GM18870 (cell line): ENCODE measurements around the gene MYL5.
"Not testable (repeated sequence)": the region's sequence is repeated elsewhere in the genome, so short reads cannot be mapped to it uniquely, and the experiment has no call there.

Experiments
- ATAC-seq: cut with Tn5 transposase; IDR thresholded peaks from one replicate; pipeline ENCODE4 v1.9.1; 2021; ENCODE audit warnings: moderate library complexity; ENCODE audit not compliant: unreplicated experiment

MYL5 gene

GRCh38 chr4:635851-636627, 38.3 kb upstream of the MYL5 start:
- no peak for ATAC-seq

DNA sequence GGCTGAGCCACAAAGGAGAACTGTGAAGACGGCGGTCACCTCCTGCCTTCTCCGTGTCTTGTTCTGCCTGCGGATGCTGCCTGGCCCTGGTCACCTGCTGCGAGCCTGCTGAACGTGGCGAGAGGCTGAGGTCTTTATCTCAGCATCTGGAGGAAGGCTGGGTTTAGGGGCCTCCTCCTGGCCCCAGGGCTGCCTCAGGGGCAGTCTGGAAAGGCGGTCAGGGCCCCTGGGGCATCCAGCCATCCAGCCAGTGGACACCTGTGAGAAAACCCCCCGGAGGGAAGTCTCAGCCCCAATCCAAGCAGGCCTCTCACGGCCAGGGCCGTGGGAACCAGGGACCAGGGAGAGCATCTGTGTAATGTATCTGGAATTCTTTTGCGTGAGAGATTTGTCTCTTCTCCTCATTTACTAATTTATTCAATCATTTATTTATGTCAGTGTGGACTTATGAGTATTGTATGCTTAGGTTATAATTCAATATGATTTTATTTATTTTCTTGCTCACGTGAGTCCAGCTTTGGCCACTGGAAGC, 37.6 kb upstream of the MYL5 start:
- no peak for ATAC-seq

GRCh38 chr4:637536-638280, 36.6 kb upstream of the MYL5 start:
- ATAC-seq = no peak

DNA sequence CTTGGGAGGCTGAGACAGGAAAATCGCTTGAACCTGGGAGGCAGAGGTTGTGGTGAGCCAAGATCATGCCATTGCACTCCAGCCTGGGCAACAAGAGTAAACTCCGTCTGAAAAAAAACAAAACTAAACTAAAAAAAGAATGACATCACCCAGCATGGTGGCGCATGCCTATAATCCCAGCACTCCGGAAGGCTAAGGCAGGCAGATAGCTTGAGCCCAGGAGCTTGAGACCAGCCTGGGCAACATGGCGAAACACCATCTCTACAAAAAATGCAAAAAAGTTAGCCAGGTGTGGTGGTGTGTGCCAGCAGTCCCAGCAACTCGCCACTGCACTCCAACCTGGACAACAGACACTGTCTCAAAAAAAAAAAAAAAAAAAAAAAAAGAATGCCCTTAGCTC, 32.0 kb upstream of the MYL5 start:
- ATAC-seq = not testable (repeated sequence)

DNA sequence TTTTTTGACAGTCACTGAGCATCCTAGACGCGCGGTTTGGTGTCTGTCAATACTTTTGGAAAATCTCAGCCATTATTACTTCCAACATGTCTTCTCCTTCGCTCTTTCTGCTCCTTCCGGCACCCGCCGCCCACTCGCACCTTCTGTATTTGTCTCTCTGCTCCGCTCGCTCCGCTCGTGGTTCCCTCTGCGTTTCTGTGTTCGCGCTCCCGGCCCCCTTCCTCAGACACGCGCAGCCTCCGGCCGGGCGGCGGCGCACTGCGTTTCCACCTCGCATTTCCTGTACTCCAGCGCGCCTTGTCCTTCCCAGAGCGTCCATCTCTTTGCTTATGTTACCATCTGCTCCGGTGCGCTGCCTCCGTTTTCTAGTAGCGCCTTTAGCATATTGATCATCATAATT, 27.9 kb upstream of the MYL5 start:
- no peak for ATAC-seq

GRCh38 chr4:647481-647880, 26.9 kb upstream of the MYL5 start:
- ATAC-seq = no peak

DNA sequence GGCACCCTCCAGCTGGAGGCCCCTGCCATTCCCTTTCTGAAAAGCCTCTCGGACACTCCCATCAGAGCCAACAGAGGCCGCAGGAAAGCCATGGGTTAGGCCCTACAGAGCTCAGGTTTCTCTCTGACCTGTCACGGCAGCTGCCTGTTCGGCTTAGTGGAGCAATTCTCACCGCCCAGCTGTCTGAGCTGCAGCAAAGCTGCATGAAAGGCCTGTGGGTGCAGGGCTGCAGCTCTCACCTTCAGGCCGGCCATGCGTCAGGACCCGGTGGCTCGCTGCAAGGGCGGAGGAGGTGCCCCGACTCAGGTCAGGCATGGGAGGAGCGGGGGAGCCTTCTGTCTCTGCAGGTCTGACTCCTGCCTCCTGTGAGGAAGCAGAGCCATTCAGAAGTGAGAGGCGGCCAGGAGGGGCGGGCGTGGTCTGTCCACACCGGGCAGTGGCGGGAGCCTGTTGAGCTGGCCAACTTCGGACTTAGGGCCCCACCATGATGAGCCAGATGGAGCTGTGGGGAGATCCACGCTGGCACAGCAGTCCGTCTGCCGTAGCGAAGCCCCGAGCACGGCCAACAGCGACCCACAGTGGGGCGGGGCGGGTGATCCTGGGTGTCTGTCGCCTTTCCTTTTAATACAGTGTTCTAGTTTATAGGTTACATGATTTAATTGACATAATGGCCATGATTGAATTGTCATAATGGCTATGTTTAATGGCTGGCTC, 25.6 kb upstream of the MYL5 start:
- ATAC-seq = no peak

DNA sequence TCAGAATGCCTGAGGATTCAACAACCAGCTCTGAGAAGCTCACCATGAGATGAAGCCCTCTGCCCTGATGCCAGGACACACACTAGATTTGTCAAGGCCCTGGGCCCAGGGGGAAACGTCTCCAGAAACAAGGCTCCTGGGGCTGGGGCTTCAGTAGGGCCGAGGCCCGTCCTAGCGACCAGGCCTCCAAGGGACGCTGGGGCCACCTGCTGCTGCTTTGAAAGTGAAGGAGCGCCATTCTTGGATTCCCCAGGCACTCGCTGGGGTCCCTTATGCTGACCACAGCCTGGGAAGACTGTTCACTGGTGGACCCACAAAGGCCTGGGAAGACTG, 25.1 kb upstream of the MYL5 start:
- ATAC-seq = no peak

DNA sequence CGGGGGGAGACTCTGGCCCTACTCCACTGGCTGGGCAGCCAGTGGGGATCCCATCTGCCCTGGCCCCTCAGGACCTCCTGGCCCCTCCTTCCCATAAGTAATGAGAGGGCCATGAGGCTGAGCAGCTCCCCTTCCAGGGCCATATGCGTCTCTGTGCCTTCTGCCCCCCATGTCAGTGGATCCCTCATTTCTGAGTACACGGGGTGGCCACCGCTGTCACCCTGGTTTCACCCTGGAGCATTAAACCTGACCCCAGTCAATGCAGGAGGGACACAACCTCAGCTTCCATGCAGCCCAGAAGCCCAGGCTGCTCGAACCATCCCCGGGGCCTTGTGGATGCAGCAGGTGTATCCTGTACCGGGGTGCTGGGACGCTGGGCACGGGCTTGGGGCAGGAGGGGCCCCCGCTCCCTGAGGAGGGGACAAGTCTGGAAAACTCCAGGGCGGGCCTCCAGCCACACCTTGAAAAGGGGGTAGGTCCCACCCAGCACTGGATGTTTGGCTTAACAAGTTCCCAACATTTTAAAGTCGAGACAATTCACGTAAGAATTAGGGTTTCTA, 24.5 kb upstream of the MYL5 start:
- no peak for ATAC-seq

GRCh38 chr4:650461-650860, 23.9 kb upstream of the MYL5 start:
- ATAC-seq = no peak

DNA sequence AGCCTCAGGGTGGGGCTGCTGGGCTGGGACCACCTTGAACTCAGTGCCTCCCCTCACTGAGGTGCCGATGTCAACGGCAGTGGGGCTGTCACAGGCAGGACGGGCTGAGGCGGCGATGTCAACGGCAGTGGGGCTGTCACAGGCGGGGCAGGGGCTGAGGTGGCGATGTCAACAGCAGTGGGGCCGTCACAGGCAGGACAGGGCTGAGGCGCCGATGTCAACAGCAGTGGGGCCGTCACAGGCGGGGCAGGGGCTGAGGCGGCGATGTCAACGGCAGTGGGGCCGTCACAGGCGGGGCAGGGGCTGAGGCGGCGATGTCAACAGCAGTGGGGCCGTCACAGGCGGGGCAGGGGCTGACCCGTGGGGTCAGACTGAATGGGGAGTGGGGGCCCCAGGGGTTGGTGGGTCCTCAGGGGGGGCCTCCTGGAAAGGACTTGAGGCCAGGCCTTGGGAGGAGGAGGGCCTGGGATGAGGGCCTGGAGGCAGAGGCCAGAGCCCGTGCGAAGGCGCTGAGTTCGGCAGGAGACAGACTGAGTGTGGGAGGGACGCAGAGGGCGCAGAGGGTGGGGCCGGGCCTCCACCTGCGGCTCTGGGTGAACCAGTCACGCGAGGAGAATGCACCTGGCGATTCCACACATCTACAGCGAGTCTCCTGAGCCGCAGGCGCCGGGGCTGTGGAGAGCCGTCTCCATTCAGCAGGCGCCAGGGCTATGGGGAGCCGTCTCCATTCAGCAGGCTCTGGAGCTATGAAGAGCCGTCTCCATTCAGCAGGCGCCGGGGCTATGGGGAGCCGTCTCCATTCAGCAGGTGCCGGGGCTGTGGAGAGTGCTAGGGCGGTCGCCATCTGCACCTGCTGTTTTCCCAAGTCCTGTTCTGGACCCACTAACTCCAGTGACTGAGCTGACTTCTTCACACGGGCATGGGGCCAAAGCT, 23.1 kb upstream of the MYL5 start:
- no peak for ATAC-seq

DNA sequence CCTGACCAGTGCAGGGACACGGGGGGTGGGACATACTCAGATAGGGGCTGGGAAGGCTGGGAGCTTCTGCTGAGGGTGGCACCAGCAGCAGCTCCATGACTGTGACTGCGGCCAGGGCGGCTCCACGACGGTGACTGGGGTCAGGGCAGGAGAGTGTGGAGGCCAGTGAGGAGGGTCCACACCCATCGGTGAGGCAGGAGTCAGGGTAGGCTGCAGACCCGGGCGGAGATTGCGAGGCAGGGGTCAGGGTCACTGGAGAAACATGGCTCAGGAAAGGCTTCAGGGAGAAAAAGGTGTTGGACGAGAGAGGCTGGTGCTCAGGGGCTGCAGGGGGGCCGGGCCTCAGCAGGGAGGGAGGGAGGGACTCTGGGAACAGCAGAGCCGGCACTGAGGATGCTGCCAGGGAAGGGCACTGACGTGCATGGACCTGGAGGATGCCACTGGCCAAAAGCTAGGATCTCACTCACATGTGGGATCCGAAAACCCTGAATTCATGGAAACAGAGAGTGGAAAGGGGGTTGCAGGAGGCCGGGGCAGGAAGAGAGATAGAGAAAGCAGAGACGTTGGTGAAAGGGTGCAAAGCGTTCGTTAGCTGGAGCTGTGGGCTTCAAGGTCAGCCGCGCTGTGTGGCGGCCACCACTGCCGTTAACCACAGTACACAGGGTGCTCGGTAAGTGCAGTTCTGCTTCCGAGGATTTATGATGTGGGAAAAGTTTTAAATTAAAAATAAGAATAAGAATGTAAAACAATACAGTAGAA, 22.3 kb upstream of the MYL5 start:
- no peak for ATAC-seq

- ATAC-seq = no peak
These were observed 21.1 kb upstream of the MYL5 start for GRCh38 chr4:653080-653821.

DNA sequence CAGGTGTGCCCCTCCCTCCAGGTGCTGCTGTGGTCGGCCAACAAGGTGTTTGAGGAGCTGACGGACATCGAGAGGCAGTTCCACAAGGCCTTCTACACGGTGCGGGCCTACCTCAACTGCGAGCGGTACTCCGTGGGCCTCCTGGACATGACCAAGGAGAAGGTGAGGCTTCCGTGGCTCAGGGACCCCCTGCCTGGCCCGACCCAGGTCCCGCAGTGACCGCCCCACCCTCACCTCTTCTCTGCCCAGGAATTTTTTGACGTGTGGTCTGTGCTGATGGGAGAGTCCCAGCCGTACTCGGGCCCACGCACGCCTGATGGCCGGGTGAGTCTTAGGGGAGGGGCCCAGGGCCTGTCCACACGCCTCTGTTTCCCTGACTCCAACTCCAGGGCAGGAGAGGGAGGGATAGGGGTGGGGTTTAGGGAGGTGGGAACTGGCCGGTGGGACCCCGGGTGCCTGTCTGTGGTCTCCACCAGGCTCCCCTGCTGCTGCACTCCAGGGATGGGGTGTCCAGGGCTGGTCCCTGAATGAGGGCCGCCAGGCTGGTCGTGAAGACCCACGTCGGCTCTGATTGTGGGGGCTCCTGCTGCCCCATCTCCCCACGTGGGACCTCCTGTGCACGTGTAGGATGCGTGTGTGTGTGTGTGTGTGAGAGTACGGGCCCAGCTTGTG, 20.4 kb upstream of the MYL5 start:
- ATAC-seq = no peak

DNA sequence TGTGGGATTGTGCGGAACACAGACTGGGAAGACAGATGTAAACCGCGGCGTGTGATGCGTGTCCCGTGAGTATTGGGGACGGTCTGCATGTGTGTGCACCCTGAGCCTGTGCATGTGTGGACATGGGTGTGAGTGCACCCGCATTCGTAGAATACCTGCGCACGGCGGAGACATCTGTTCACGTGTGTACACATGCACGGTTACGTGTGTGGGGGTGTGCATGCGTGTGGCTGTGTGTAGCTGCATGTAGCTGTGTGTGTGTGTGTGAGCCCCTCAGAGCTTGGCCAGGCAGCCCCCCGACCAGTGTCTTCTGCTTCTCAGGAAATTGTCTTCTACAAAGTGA, 19.9 kb upstream of the MYL5 start:
- no peak for ATAC-seq

- ATAC-seq = no peak
These were observed 19.4 kb upstream of the MYL5 start for GRCh38 chr4:654871-655463.

- no peak for ATAC-seq
These were observed 18.7 kb upstream of the MYL5 start for GRCh38 chr4:655464-656151.
